Daoy (cell line): ENCODE measurements around the gene MESP2. TPM values are rescaled to one million over a fixed set of nuclear protein-coding genes. Genes with fewer than 3 reads are reported as not detected.
"Not testable (repeated sequence)": the region's sequence is repeated elsewhere in the genome, so short reads cannot be mapped to it uniquely, and the experiment has no call there.

Experiments
- DNase-seq: peaks from one replicate; pipeline ENCODE4 v3.0.0-alpha.2; 2015; ENCODE audit warnings: low read depth
- total RNA-seq: library from RNA; depleted of rRNA; stranded (reverse); fragments of >200 nt; shearing (Covaris generic); gene quantifications from 2 replicates; pipeline ENCODE4 v1.2.3, GENCODE V29; 2014

Gene MESP2
- total RNA-seq, 1 experiment from 2014 or later, result 0.29 TPM

DNA sequence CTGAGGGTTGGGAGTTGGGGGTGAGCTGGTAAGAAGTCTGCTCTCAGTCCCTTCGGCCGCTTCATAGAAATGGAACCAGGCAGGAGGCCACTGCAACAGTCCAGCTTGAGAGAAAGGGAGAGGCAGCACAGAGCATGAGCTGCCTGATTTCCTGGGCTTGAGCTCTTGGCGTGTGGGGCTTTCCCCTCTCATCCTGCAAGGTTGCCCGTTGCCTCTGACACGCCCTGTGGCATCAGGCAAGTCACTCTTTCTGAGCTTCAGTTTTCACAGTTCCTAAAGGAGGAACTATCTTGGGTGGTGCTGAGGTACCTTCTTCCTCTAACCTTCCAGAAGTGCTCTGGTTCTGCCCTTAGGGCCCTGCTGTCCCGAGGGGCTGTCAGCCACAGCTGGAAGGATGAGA is 4.9 kb downstream of the MESP2 start:
- peak; percentile 65 for DNase-seq

DNA sequence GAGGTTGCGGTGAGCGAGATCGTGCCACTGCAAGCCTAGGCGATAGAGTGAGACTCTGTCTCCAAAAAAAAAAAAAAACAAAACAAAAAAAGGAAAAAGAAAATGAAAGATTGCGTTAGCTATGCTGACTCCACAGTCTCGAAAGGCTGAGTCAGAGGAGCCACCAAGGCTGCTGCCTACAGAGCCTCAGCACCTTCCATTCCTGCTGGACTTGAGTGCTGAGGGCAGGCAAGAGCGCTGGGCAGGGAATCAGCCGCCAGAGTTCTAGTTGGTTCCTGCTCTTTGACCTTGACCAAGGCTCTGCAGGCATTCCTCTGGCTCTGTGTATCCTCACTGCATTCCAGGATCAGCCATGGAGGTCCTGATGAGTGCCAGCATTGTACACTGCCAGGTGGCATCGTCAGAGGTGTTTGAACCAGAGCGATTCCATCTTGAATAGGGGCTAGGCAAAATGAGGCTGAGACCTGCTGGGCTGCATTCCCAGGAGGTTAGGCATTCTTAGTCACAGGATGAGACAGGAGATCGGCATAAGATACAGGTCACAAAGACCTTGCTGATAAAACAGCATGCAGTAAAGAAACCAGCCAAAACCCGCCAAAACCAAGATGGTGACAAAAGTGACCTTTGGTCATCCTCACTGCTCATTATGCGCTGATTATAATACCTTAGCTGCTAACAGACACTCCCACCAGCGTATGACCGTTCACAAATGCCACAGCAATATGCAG is 5.9 kb downstream of the MESP2 start:
- peak; percentile 77 for DNase-seq

DNA sequence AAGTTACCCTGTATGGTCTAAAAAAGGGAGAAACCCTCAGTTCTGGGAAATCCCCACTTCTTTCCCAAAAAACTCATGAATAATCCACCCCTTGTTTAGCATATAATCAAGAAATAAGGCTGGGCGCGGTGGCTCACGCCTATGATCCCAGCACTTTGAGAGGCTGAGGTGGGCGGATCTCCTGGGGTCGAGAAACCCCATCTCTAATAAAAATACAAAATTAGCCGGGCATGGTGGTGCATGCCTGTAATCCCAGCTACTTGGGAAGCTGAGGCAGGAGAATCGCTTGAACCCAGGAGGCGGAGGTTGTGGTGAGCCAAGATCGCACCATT is 6.5 kb downstream of the MESP2 start:
- not testable (repeated sequence) for DNase-seq

DNA sequence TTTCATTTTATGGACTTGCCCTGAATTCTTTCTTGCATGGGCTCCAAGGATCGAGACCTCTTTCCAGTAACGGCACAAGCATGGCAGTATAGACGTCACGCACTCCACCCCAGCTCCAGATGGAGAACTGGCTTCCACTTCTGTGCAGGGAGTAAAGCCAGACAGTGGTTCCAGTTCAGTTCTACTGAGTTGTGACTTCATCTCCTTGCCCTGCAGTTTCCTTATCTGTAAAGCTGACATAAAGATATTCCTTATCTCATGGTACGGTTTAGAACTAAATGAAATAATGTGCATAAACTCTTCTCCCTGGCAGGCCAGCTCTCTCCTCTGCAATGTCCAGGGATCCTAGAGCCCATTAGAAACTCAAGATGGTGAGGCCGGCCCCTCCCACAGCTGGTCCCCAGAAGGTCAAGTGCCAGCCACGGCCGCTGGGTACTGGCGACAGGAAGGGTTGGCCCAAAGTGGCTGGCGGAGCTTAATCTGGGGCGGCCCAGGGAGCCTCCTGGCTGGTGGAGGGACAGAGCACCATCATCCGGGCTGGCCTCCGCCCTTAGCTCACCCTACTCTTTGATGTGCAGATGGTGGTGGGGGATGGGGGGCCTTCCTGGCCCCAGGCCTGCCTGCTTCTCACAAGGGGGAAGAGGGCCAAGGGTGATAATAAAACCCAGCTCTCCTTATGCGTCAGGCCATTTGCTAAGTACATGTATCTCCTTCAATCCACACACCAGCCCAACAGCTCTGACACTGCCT is 7.2 kb downstream of the MESP2 start:
- DNase-seq, result no peak

DNA sequence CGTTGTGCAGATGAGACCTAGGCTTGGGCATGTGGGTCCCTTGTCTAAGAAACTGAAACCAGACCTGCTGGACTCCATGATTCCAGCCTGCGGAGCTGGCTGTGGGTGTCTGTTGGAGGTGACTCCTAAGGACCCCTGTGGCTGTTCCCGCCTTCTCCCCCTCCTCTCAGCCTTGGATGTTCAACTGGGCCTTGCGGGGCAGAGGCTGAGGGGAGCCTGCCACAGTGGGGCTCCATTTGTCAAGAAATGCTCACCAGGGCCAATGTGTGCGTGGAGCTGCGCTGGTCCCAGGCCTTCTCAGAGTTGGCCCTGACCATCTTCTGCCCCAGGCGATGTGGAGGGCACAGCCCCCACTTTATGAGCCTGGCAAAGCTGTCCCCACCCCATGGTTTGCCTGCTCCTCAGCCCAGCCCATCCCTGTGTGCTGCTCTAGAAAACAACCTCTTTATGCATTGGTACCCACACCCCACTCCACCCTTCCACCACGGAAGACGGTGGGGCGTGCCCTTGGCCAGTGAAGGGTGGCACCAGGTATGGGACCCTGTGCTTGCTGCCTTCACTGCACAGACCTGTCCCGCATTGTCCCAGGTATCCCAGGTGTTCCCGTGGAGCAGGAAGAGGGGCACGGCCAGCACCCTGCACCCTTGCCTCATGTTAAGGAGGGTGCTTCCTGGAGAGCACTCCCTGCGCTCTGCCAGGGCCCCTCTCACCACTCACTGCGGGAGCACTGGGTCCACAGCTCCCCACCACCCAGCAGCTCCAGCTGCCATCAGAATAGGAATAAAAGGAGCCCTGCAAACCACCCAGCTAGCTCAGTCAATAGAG is 7.9 kb downstream of the MESP2 start:
- no peak for DNase-seq

DNA sequence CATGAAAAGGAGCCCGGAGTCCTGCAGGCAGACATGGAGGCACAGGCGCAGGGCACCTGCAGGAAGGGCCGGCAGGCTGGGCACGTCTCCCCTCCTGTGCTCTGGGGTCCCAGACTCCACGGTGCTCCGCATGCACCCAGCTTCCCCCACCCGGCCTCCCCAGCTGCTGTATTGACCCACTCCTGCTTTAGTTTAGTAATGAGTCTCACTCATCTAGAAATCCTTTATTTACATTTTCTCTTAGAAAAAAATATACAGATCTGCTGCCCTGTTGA is 8.5 kb downstream of the MESP2 start:
- DNase-seq, result no peak

DNA sequence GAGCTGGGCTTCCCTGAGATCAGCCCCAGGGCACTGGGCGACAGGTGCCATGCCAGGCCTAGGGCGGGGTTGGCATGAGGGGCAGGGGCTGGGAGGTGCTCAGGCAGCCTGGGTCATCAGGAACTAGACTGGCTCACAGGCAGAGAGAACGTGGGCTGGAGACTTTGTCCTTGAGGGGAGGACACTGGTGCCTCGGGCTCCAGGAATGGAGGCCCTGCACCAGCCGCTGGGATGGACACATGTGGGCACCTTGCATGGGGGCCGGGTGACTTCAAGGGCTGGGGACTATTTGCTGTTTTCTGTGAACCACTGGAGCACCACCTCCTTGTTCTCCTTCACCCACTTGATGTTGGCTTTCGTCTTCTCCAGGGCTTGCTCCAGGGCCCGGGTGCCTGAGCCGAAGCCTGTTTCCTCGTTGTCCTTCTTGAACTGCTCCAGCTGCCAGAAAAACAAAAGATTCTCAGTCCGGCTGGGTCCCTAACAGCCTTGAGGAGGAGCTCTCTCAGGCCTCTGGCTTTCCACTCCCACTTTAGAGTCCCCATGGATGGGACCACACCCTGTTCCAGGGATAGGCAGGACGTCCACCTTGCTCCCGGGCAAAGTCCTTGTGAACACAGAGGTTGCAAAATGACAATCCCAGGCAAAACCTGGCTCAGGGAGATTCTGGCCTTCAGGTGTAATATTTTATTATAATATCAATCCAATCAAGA is 9.1 kb downstream of the MESP2 start:
- no peak for DNase-seq

DNA sequence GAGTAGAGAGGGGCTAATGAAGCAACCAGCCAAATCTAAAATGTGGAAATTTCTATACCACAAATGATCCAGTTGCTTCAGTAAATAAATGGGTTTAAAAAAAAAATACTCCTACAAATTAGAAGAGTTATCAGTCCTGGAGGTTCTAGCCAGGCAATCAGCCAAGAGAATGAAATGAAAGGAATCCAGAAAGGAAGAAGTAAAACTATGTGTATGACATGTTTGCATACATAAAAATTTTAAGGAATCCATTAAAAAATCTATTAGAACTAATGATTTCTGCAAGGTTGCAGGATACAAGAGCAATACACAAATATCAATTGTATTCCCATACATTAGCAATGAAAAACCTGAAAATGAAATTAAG is 9.6 kb downstream of the MESP2 start:
- no peak for DNase-seq

DNA sequence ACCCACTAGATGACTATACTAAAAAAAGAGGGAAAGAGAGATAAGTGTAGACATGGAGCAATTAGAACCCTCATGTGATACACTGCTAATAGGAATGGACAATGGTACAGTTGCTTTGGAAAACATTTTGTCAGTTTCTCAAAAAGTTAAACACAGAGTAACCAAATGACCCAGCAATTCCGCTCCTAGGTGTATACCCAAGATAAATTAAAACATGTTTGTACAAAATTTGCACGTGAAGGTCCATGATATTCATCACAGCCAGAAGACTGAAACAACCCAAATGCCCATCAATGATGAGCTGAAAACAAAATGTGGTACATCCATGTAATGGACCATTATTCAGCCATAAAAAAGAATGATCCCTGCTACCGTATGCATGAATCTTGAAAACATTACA is 11.8 kb downstream of the MESP2 start:
- DNase-seq, result no peak

DNA sequence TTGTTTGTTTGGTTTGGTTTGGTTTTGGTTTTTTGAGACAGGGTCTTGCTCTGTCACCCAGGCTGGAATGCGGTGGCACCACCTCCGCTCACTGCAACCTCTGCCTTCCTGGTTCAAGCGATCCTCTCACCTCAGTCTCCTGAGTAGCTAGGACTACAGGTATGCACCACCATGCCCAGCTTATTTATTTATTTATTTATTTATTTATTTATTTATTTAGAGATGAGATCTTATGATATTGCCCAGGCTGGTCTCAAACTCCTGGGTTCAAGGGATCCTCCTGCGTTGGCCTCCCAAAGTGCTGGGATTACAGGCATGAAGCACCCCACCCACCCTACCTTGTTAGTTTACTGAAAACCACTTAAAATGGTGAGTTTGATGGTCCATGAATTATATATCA is 12.5 kb downstream of the MESP2 start:
- DNase-seq, result not testable (repeated sequence)

DNA sequence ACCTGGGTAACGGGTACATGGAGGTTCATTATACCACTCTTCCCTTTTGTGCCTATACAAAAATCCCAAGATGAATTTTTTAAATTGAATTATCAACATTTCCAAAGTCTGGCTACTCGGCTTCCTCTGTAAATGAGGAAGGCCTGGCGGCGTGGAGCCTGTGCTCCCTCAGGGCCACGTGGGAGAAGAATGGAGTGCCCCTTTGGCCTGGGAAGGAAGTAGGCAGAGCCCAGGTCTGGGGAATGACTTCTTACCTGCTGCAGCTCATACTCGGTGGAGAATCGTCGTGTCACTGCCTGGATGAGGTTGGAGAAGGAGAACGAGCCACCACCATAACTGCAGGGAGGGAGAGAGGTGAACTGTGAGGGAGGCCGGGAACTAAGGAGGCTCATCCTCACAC is 14.1 kb downstream of the MESP2 start:
- DNase-seq, result no peak

DNA sequence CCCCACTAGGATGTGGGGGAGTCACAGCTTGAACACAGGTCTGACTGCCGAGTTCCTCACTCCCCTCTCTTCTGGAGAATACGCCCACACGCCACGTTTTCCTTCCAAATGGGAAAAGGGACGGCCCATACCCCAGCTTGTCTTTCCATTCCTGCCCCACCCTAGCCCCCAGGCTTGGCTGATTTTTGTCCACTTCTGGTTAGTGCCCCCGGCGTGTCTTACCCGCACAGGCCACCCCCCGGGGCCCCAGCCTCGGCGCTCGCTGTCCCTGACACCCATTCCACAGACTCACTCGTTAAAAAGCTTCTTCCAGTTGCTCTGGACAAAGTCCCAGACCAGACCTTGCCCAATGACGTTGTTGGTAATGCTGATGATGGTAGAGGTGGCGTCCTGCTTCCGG is 14.5 kb downstream of the MESP2 start:
- no peak for DNase-seq

DNA sequence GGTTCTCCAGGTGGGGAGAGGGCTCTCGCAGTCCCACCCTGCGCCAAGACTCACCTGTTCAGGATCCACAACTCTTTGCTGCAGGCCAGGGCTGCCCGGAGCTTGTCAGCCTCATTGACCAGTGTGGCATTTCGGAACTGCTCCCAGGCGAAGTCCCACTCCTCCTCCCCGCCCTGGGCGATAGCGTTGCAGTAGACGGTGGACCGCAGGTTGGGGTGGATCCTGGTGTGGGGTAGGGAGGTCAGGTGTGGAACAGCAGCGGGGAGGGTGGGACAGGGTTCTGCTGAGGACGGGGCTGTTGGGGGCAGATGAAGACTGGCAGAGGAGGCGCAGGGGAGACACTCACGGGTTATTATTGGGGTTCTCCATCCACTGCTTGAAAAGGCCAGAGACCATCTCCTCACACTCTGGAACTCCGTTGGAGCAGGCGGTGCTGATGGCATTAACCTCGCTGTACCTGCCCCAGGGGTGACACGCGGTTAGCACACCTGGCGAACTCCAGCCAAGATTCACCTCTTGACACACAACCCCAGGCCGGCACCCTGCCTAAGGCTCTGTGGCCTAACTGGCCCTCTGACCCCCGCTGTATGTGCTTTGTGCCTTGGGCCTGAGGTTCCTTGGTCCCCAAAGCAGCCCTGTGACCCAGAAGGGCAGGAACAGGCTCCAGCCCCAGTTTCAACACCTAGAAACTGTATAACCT is 16.1 kb downstream of the MESP2 start:
- DNase-seq, result no peak

DNA sequence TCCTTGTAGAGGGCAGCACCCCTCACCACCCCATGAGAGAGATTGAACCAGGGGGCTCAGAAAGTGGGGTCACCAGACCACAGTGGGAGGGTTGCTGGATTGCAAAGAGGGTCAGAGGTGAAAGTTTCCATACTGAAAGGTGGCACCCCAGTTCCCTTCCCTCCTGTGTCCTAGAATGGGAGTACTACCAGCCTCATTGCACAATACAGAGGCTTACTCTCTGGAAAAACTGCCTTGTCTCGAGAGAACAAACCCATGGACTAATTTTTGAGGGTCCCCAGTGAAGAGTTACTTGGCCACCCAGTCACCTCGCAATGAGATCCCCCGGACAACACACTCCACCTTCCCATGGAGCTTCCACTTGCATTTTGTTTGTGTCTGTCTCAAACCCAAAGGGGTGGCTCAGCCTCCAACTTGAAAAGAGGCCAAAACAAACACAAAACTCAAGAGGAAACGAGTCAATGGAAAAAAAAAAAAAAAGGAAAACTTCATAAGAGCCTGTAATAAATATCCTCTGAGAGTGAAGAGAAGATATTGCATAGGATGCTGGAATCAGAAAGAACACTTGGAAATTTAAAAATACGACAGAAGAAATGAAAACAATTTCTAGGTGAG is 18.6 kb downstream of the MESP2 start:
- DNase-seq, result peak; percentile 47

DNA sequence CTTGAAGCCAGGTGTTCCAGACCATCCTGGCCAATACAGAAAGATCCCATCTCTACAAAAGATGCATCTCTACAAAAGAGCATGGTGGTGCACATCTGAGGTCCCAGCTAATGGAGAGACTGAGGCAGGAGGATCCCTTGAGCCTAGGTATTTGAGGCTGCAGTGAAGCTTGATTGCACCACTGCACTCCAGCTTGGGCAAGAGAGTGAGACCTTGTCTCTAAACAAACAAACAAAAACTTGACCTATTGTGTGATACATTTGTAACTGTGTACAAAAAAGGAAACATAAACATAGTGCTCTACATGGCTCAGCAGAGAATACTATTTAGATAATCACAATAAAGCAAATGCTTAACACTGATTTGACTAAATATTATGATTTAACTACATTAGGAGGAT is 19.9 kb downstream of the MESP2 start:
- DNase-seq, result no peak

DNA sequence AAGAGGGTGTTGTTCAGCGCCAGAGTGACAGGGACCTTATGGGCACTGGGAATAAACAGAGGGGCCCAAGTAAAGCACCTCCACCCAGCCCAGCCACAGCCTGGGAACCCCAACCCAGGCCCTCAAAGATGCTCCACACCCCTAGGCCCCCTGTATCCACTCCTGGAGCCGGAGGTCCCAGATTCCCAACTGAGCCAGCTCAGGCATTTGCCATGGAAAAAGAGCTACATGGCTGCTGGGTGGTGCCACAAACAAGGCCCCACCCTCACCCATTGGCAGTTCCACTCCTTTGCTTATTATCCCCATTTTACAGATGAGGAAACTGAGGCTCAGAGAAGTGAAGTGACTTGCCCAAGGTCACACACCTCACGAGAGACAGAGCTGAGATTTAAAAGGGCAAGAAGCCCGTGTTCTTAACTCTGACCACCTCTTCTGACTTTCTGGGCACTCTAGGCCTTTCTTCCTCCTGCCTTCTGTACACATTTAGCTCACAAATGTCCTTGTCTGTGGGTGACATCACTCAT is 21.6 kb downstream of the MESP2 start:
- DNase-seq, result no peak

DNA sequence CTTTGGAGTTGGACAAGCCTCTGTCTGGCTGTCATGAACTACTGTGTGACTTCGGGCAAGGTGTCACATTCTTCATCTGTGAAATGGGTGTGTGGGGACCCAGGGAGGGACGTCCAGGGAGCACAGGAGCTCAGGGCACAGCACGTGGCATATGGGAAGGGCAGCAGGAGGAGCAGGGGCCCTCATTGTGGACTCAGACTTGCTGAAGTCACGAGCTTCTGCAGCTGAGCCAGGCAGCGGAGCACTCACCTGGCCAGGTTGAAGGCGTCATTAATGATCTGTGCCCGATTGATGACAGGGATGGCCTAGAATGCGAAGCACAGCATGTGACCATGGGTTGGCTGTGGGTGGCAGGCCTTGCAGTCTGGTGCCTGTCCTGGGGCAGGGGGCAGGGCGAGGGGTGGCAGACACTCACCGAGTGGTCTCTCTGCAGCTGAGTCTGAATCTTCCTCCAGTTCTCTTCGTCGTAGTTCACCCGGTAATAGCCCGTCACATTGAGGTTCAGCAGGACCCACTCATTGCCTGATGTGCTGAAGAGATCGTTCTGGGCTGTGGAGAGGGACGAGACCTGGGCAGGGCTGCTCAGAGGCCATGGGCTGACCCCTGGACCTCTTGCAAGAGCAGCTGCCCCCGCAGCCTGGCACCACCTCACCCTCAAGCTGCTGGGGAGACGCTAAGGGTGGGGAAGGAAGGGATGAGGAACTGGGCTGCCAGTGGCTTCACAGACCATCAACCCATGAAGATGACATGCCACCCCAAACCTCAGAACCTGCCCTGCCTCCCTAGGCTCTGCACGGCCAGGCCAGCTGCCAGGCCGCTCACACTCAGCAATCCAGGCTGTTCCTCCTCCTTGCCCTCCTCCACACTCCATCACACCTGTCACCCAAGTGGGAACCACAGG is 23.1 kb downstream of the MESP2 start:
- no peak for DNase-seq

DNA sequence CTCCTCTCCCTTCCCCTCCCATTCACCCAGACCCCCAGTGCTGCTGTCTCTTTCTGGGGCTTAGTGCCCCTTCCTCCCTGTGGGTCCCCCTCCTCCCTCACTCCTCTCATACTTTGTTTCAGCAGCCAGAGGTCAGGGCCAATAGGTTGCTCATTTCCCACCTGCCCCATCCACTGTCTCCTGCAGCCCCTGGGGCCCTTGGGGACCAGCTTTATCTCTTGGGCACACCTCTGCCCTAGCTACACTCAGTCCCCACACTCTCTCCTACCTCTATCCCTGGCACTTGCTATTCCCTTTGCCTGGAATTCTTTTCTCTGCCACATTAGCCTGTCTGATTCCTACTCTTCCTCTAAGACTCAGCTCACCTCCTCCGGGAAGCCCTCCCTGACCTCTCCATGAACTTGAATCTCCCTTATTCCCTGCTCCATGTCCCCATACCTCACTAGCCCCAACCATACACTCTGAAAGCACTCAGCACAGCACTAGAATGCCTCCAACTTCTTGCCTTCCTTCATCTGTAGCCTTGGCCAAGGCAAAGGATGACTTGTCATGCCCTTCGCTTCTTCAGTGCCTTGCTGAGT is 23.9 kb downstream of the MESP2 start:
- no peak for DNase-seq

DNA sequence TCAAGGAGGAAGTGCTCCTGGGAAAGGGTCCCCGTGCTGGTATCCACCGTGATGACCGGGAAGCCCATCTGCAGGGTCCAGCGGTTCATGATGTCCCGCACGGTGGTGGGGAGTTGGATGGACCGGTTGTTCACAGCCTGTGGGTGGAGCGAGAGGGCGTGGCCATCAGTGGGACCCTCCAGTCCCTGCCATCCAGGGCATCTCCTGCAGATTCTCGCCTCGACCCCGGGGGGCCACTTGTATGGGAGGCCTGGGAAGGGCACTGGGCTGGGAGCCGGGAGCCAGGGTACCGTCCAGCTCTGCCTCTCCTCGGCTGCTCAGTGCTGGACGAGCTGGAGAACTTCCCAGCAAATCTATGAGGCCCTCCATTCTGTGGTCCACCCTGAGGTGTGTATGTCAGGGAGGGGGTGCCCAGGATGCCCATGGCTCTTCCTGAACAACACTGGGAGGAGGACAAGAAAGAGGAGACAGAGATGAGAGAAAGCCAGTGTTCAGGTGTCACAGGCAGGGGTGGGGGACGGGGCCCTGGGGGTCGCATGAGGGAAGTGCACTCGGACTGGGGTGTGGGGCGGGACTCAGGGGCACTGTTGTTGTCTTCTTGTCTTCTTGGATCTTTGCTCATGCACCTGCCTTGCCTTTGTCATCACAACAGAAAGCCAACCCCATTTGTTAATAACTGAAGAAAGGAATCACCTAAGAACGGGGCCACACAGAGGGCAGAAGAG is 25.5 kb downstream of the MESP2 start:
- no peak for DNase-seq
